SK-MEL-5 (cell line): ENCODE data around the gene YWHAQ. TPM values are rescaled to one million over a fixed set of nuclear protein-coding genes. Genes with fewer than 3 reads are reported as not detected.
A peak's percentile ranks its signal among the peaks of the same experiment; 100 is the strongest.

ENCODE experiments used
- DNase-seq: peaks from one replicate; pipeline ENCODE4 v3.0.0-alpha.2; 2016; ENCODE audit warnings: low read depth, low spot score
- in situ Hi-C: cut with HindIII; loops from 2 replicates; pipeline ENCODE4 v1.10.0; 2016; ENCODE audit warnings: low sequenced_read_pairs, high pct_unique_total_duplicates, low pct_unique_long_range_greater_than_20kb
- small RNA-seq, 2 experiments: library from RNA; depleted of rRNA; stranded (forward); fragments of <200 nt; gene quantifications; one replicate each; pipeline ENCODE3, GENCODE V24; 2014
- total RNA-seq: library from RNA; depleted of rRNA; stranded (reverse); fragments of >200 nt; shearing (Covaris generic); gene quantifications from 2 replicates; pipeline ENCODE4 v1.2.3, GENCODE V29; 2014; rRNA removed

YWHAQ gene
- total RNA-seq, 1 experiment from 2014 or later: 253 TPM

DNA sequence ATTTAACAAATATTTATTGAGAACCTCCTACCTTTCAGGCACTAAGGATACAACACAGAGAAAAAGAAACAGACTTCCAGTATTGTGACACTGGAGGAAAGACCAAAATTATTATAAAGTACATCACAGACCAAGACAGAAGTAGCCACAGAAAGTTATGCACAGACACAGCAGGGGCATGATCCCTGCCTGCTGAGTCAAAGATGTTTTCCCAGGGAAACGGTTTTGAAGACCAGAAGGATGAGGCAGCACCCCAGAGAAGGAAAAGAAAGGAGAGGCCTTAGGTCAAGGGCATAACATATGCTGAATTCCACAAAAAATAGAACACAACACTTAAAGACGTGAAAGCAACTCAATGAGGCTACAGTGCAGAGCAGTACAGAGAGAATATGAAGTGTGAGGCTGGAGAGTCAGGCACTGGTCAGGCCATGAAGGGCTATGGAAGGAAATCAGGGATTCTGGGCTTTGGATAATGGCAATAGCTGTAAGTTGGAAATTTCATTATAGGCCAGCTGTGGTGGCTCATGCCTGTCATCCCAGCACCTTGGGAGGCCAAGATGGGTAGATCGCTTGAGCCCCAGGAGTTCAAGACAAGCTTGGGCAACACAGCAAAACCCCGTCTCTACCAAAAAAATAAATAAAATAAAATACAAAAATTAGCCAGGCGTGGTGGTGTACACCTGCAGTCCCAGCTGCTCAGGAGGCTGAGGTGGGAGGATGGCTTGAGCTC lies 83.4 kb downstream of the YWHAQ start:
- DNase-seq: no peak
- in situ Hi-C loops: no loop called here

DNA sequence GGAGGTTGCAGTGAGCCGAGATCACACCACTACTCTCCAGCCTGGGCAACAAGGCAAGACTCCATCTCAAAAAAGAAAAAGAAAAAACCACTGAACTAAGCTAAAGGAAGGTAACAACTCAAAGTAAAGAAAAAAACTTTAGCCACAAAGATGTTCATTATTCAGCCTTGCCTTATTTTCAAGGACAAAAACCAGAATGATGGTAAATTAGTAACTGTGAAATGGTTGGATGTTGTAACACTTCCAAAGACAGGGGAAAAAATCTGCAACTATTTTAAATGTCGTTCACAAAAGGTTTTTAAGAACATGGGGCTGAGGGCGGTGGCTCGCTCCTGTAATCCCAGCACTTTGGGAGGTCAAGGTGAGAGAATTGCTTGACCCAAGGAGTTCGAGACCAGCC lies 85.3 kb downstream of the YWHAQ start:
- in situ Hi-C loops: no loop called here
- no peak for DNase-seq

DNA sequence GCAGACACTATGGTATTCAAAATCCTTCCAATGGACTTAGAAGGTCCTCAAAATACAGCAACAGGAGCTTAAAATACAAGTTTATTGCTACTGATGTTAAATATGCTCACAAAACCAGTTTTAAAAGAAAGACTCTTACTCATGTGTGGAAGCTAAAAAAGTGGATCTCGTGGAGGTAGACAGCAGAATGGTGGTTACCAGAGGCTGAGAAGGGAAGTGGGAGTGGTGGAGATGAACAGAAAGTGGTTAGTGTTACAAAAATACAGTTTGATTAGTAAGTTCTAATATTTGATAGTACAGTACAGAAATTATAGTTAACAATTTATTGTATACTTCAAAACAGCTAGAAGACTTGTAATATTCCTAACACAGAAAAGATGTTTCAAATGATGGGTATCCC lies 87.2 kb downstream of the YWHAQ start:
- no peak for DNase-seq
- in situ Hi-C loops: no loop called here

DNA sequence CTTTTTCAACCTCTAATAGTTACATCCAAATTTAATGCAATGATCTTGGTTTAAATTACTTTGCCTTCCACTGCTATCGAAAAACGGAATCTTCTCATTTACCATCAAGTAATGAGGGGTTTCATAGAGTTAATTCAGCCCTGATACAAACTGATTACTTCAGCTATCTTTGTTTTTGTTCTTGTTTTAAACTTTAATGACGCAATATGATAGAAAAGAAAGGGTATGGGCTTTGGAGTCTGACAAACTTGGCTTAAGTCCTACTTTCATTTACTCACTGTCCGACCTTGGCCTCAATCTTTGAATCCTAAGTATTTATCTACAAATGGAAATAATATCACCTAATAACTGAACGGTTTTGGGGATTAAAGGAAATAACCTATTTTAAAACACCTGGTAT lies 91.3 kb downstream of the YWHAQ start:
- DNase-seq: no peak
- in situ Hi-C loops: no loop called here

DNA sequence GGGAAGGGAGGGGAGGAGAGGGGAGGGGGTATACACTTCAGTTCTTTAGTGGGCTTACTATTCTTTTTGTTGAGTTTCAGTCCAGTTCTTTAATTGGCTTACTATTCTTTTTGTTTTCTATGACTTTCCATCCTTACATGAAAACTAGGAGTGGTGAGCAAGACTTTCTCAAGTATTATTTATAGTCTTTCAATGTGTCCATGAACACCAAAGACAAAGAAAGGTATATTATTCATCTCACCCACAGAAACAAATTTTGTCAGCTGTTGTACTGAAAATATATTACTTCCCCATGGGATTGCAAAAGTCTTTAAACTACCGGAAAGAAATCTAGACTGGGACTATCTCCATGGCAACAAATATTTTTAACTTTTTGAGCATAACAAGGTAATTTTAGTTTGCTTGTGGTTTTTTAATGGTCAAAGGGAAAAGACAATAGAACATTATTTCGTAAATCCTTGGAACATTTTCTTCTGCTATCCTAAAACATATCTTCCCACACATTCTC lies 92.7 kb downstream of the YWHAQ start:
- in situ Hi-C loops: no loop called here
- DNase-seq: peak; percentile 59

DNA sequence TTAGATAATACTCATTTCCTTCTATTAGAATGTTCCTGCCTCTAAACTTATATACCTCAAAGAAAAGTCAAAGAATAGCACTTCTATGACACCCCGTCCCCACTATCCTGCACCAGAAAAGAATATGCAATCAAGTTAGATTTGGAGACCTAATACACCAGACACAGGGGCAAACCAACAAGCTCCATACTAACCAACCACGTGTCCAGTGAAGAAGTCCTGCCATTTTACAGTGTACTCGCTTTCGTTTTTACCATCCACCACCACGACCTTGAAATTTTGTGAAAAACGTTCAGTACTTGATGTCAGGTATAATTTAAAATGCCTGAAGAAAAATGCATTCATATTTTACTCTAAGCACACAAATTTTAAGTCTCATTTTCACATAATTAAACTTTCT lies 94.3 kb downstream of the YWHAQ start:
- peak; percentile 29 for DNase-seq
- in situ Hi-C loops: no loop called here

DNA sequence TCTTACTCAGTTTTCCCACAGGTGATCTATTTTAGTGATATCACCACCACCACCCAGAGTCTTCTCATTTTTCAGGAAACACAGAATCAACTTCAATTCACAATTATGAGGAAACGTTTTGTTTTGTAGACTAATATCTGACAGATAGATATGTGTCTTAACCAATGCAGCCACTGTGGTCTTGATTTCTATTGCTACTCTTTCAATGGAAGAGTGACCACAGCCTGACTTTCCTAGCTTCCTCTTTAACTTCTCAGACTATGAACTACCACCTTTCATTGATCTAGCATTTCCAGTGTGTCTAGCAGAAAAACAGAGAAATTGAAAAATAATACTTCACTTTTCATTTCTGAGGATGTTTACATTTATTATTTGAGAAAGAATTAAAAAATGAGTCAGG lies 95.6 kb downstream of the YWHAQ start:
- DNase-seq: no peak
- in situ Hi-C loops: no loop called here

Small RNAs within 50 kb of the gene (small RNA-seq; reads per million reads assigned to genes)
- gene RF00019: 0 reads per million in 2 experiments

Other genes with a start within 250 kb of the YWHAQ start
- gene ITGB1BP1, start 207.5 kb downstream of the YWHAQ start, total RNA-seq: 91.0 and 105 TPM in 2 replicates
- 96.8 and 110 TPM in 2 replicates for gene CPSF3, start 207.3 kb downstream of the YWHAQ start, total RNA-seq
- 67.6 and 68.4 TPM in 2 replicates for gene IAH1, start 156.4 kb downstream of the YWHAQ start, total RNA-seq
- 33.3 and 34.9 TPM in 2 replicates for gene ADAM17, start 75.2 kb downstream of the YWHAQ start, total RNA-seq
- gene TAF1B, start 212.5 kb upstream of the YWHAQ start, total RNA-seq: 25.6 and 26.7 TPM in 2 replicates